Upper lobe of left lung (tissue), 6 donors: ENCODE data around the gene CDK2. TPM values are rescaled to one million over a fixed set of nuclear protein-coding genes. Genes with fewer than 3 reads are reported as not detected.
A peak's percentile ranks its signal among the peaks of the same experiment; 100 is the strongest.

Source experiments
- ATAC-seq, 2 donors: fragments of 200-7000 bp; cut with Tn5 transposase; one replicate each; pipeline ENCODE4 v1.9.1; 2022; ENCODE audit warnings: mild to moderate bottlenecking in 2 of 2, moderate library complexity in 2 of 2; ENCODE audit not compliant: low FRiP score in 2 of 2
- DNase-seq, 2 donors: peaks; one replicate each; pipeline ENCODE4 v3.0.0-alpha.2; 2019 to 2020
- H3K27ac ChIP-seq, 4 donors: fragments of 200-600 bp; sonication (generic); one replicate each; pipeline ENCODE4 v1.5.1; 2016 to 2019
- H3K27me3 ChIP-seq, 4 donors: fragments of 200-600 bp; sonication (generic); one replicate each; pipeline ENCODE4 v1.5.1; 2017 to 2019
- H3K36me3 ChIP-seq, 4 donors: fragments of 200-600 bp; sonication (generic); one replicate each; pipeline ENCODE4 v1.5.1; 2016 to 2019
- H3K4me1 ChIP-seq, 4 donors: fragments of 200-600 bp; sonication (generic); one replicate each; pipeline ENCODE4 v1.5.1; 2018 to 2019
- H3K4me3 ChIP-seq, 4 donors: fragments of 200-600 bp; sonication (generic); one replicate each; pipeline ENCODE4 v1.5.1; 2017 to 2019; ENCODE audit warnings: mild to moderate bottlenecking in 2 of 4, moderate library complexity in 1 of 4
- H3K9me3 ChIP-seq, 4 donors: fragments of 200-600 bp; sonication (generic); one replicate each; pipeline ENCODE4 v1.5.1; 2018 to 2019
- EP300 ChIP-seq, 4 donors: sonication (generic); formaldehyde crosslinking; IDR thresholded peaks; one replicate each; pipeline ENCODE4 v1.5.1; 2017; ENCODE audit warnings: antibody characterized with exemption in 4 of 4, control low read depth in 2 of 4
- POLR2A ChIP-seq, 4 donors: fragments of 450-650 bp; IDR thresholded peaks; one replicate each; pipeline ENCODE4 v1.5.1; 2016 to 2017; ENCODE audit warnings: antibody characterized with exemption in 4 of 4, mild to moderate bottlenecking in 2 of 4
- POLR2AphosphoS5 ChIP-seq, 2 donors: sonication (generic); formaldehyde crosslinking; IDR thresholded peaks; one replicate each; pipeline ENCODE4 v1.5.1; 2017; ENCODE audit warnings: antibody characterized with exemption in 2 of 2
- WGBS, 2 donors: methylation state at CpG; one replicate each; pipeline ENCODE4 v1.1.5; 2017 to 2018; 5-methylcytosine and 5-hydroxymethylcytosine counted together
- total RNA-seq, 6 donors: library from RNA; depleted of rRNA in 4 of 6; stranded (reverse); fragments of >200 nt in 4 of 6; gene quantifications; one replicate each; pipeline versions ENCODE4 v1.1.0 to v1.2.1, GENCODE V29; 2016 to 2021
- TF ChIP-seq, protein P1 (sequence below), 6 experiments: fragments of 450-650 bp in 4 of 6; fragments of 200-600 bp in 2 of 6; sonication (generic) in 2 of 6; IDR thresholded peaks; one replicate each; pipeline ENCODE4 v1.5.1; 2016 to 2019; ENCODE audit warnings: antibody characterized with exemption in 6 of 6
- donor health status: DM: no; HTN: no; CAD: no; lungs with moderate emphysema.
- donor health status: DM: no; HTN: yes; CAD: no; lungs with severe emphysema.

The CDK2 gene
- total RNA-seq, 6 donors from 2014 or later = 11.7 to 27.9 (median 21.7) TPM

DNA sequence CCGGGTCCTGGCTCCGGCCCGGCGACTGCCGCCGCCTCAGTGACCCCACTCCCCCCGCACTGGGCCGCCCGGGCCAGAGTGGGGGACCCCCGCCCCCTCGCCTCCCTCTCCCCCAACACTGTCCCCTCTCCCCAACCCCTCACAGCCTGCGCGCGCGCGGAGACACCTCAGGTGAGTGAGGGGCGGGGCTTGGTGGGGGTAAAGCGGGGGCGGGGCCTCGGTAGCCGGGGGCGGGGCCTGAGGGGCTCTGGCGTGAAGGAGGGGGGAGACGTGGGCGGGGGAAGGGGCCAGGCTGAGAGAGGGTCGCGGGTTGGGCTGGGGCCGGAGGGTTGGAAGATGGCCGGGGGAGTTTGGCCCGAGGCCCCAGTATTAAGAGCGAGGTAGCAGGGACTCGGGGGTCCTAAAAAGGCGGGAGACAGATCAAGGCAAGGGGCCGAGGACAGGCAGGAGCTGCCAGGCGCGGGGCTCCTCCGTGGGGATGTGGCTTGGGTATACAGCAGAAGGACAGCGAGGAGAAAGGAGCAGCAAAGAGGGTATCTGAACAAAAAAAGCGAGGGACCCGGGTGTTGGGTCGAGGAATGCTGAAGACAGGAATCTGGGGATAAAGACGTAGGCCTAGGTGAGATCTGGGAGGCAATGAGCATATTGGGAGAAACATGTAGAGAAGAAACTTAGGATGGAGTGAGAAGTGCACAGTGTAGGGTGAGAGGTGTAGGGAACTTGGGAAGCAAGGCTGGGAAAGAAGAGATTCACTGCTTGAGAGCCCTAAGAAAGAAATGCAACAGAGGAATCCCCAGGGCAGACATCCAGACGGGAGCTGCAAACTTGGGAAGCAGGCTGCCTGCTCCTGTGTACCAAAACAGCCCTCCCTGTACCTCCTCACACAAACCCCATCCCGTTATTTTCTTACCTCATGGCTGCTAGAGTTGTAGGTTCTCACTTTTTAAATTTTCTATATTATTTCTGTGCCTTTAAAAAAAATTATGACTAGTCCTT, 41.2 kb downstream of the CDK2 start:
- ATAC-seq (peak; percentile 77 to 90), DNase-seq (peak; percentile 63 to 94)
- 3 to 4% methylated on average over 24 to 27 of the region's 44 CpGs for WGBS, 2 donors
- Histone ChIP-seq H3K9me3 (no peaks in the 10 kb centered on the region), H3K27me3 (no peaks in the 10 kb centered on the region), H3K4me1 (peaks cover 4 to 14% (median 9%) of the 10 kb centered on the region in 4 donors), H3K27ac (peak overlapping the region; percentile 91 to 96 (median 94)), H3K36me3 (peaks cover 0 to 20% (median 8%) of the 10 kb centered on the region in 4 donors), H3K4me3 (peak overlapping the region; percentile 79 to 100 (median 94))
- TF ChIP-seq POLR2AphosphoS5 (IDR thresholded peaks at IDR 0.05) (no peak), POLR2A (IDR thresholded peaks at IDR 0.05) (no peak), EP300 (IDR thresholded peaks at IDR 0.05) (no peak)
- TF ChIP-seq, protein P1, sequence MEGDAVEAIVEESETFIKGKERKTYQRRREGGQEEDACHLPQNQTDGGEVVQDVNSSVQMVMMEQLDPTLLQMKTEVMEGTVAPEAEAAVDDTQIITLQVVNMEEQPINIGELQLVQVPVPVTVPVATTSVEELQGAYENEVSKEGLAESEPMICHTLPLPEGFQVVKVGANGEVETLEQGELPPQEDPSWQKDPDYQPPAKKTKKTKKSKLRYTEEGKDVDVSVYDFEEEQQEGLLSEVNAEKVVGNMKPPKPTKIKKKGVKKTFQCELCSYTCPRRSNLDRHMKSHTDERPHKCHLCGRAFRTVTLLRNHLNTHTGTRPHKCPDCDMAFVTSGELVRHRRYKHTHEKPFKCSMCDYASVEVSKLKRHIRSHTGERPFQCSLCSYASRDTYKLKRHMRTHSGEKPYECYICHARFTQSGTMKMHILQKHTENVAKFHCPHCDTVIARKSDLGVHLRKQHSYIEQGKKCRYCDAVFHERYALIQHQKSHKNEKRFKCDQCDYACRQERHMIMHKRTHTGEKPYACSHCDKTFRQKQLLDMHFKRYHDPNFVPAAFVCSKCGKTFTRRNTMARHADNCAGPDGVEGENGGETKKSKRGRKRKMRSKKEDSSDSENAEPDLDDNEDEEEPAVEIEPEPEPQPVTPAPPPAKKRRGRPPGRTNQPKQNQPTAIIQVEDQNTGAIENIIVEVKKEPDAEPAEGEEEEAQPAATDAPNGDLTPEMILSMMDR (IDR thresholded peaks at IDR 0.05) = no peak

DNA sequence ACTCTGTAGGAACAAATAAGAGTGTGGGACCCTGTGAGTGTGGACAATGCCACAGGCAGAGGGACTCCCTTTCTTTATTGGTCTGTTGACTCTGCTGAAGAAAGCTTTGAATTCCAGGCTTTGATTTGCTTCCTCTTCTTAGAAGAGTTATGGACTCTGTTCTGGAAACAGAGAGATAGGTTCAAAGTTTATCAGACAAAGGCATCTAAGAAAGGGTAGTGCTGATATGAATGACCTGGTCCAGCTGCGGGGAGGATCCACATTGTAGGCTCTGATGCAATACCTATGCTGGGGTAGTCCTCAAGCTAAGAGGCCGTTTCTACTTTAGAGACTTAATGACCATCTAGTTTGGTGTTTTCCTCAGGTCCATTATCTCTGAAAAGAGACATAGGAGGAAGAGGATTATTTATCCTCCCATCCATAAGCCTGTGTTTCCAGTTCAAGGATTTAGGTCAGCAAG, 43.5 kb downstream of the CDK2 start:
- DNase-seq = no peak
- TF ChIP-seq POLR2A (IDR thresholded peaks at IDR 0.05) = no peak
- TF ChIP-seq, protein P1 (IDR thresholded peaks at IDR 0.05) = no peak
- no peak for TF ChIP-seq POLR2AphosphoS5 (IDR thresholded peaks at IDR 0.05)
- no peak for TF ChIP-seq EP300 (IDR thresholded peaks at IDR 0.05)
- no peak for ATAC-seq
- peaks cover 7 to 25% (median 16%) of the 10 kb centered on the region in 4 donors for H3K4me1 ChIP-seq
- H3K4me3 ChIP-seq = no peak overlapping the region
- H3K9me3 ChIP-seq = no peaks in the 10 kb centered on the region
- no peaks in the 10 kb centered on the region for H3K27me3 ChIP-seq
- H3K36me3 ChIP-seq = no peaks in the 10 kb centered on the region
- WGBS, 2 donors = 44 to 57% methylated on average over 2 of the region's 2 CpGs
- H3K27ac ChIP-seq = no peak overlapping the region

DNA sequence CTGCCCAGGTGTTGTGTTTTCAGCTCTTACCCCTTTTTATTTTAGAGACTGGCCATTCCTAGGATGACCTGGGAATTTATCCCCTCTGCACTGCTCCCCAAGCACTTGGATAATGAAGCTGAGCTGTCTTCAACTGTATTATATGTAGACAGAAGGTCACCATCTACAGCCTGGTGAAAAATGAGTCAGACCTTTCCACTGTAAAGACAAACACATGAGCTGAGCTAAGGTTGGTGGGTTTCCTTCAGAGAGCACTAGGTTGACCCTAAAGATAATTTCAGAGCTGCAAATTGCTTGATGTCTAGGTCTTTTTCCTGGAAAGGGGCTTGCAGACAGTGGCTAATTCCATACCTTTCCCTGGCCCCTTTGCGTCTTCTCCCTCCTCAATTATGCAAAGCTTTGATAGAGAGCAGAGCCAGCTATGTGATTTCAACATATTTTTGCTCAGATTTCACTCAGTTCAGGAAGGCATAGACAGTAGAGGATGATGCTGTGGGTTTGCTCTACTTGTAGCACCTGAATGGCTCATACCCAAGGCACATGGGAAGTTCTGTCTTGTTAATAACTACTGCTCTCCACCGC, 45.0 kb downstream of the CDK2 start:
- no peak for DNase-seq
- Histone ChIP-seq H3K27ac (no peak overlapping the region), H3K36me3 (peaks cover 0 to 2% (median 0%) of the 10 kb centered on the region in 4 donors), H3K4me1 (peaks cover 7 to 24% (median 14%) of the 10 kb centered on the region in 4 donors), H3K27me3 (no peaks in the 10 kb centered on the region), H3K9me3 (no peaks in the 10 kb centered on the region), H3K4me3 (no peak overlapping the region)
- 87 to 93% methylated on average over 2 of the region's 2 CpGs for WGBS, 2 donors
- no peak for ATAC-seq
- no peak for TF ChIP-seq EP300 (IDR thresholded peaks at IDR 0.05)
- no peak for TF ChIP-seq POLR2A (IDR thresholded peaks at IDR 0.05)
- TF ChIP-seq, protein P1 (IDR thresholded peaks at IDR 0.05) = no peak
- TF ChIP-seq POLR2AphosphoS5 (IDR thresholded peaks at IDR 0.05) = no peak

DNA sequence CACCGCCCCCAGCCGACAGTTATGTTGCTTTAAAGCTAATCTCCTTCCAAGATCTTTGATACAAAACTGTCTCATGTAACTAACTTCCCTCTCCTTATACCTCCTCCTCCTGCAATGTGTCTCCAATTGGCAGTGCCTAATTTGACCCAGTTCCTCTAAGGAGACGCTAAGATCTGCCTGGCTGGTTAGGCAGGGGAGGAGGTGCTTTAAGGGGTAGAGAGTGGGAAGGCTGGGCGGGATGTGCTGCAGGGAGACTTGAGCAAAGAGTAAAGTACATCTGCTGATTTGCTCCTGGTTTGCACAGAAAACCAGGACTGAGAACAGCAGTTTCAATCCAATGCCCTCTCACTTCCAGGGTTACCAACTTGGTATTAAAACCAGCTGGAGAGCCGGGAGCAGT, 46.9 kb downstream of the CDK2 start:
- Histone ChIP-seq H3K4me3 (no peak overlapping the region), H3K4me1 (peaks cover 0 to 16% (median 8%) of the 10 kb centered on the region in 4 donors), H3K36me3 (peaks cover 0 to 3% (median 0%) of the 10 kb centered on the region in 4 donors), H3K9me3 (no peaks in the 10 kb centered on the region), H3K27ac (peak overlapping the region in 2 of 4 donors; percentile 42 to 44), H3K27me3 (no peaks in the 10 kb centered on the region)
- TF ChIP-seq POLR2A (IDR thresholded peaks at IDR 0.05) (no peak), EP300 (IDR thresholded peaks at IDR 0.05) (no peak), POLR2AphosphoS5 (IDR thresholded peaks at IDR 0.05) (no peak)
- TF ChIP-seq, protein P1 (IDR thresholded peaks at IDR 0.05) = no peak
- 69 to 91% methylated on average over 5 of the region's 5 CpGs for WGBS, 2 donors
- DNase-seq (no peak), ATAC-seq (no peak)
